Measurements from ENCODE around the gene ESF1. TPM values are rescaled to one million over a fixed set of nuclear protein-coding genes. Genes with fewer than 3 reads are reported as not detected.

ESF1 gene, protein sequence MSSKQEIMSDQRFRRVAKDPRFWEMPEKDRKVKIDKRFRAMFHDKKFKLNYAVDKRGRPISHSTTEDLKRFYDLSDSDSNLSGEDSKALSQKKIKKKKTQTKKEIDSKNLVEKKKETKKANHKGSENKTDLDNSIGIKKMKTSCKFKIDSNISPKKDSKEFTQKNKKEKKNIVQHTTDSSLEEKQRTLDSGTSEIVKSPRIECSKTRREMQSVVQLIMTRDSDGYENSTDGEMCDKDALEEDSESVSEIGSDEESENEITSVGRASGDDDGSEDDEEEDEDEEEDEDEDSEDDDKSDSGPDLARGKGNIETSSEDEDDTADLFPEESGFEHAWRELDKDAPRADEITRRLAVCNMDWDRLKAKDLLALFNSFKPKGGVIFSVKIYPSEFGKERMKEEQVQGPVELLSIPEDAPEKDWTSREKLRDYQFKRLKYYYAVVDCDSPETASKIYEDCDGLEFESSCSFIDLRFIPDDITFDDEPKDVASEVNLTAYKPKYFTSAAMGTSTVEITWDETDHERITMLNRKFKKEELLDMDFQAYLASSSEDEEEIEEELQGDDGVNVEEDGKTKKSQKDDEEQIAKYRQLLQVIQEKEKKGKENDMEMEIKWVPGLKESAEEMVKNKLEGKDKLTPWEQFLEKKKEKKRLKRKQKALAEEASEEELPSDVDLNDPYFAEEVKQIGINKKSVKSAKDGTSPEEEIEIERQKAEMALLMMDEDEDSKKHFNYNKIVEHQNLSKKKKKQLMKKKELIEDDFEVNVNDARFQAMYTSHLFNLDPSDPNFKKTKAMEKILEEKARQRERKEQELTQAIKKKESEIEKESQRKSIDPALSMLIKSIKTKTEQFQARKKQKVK
- 6.4 TPM for total RNA-seq

DNA sequence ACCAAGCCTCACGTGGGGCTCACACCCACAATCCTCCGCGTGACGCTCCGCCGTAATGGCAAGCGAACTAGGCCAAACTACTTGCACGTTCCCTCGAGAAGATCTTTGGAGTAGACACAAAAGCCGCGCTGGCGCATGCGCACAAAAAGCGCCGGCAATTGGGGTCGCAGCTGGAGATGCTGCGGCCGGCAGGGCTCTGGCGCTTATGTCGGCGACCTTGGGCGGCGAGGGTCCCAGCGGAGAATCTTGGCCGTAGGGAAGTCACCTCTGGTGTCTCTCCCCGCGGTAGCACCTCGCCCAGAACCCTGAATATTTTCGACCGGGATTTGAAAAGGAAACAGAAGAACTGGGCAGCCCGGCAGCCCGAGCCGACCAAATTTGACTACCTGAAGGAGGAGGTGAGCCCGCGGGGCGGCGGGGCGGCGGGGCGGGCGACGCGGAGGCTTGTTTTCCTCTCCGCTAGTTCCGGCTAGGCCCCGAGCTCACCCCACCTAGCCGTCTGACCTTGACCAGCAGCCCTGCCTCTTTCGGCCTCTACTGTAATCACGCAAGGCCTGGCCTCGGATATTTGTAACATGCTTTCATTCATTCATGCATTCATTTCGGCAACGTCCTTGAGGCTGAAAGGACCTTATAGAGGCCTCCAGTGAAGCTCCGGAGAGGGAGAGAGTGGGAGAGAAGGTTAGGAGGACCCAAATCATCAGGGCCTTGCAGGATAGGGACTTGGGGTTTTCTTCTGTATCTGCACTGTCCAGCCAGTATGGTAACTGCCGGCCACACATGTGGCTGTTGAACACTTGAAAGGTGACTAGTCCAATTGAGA, at the start of gene ESF1, which contains the start of gene NDUFAF5:
ESF1 (minus strand) TSS at position 27 of the 823 bp plus-strand sequence. CDS start 1,779 bp downstream, outside the sequence.
NDUFAF5 (plus strand) TSS at position 136 of the 823 bp plus-strand sequence; CDS start at position 177, 41 bp downstream.

Other genes starting within 250 kb of the ESF1 start
- 20.7 TPM for gene TASP1, start 146.0 kb downstream of the ESF1 start, total RNA-seq
- 19.5 TPM for gene NDUFAF5, start 109 bp upstream of the ESF1 start, total RNA-seq
- not detected for gene SEL1L2, start 205.7 kb upstream of the ESF1 start, total RNA-seq
- 19.9 TPM for gene MACROD2, start 210.6 kb upstream of the ESF1 start, total RNA-seq